ENCODE measurements around the gene NPEPL1. TPM values are rescaled to one million over a fixed set of nuclear protein-coding genes. Genes with fewer than 3 reads are reported as not detected.

The NPEPL1 gene
- total RNA-seq, 1 donor from 2014 or later, result 37.6 TPM

GRCh38 chr20:58675641-58676040 is 17.0 kb upstream of the NPEPL1 start:
- H3K9me3 Mint-ChIP-seq (ENCODE audit: unreplicated experiment), result no peaks in the 10 kb centered on the region
- no peaks in the 10 kb centered on the region for H3K27me3 Mint-ChIP-seq (ENCODE audit: unreplicated experiment)
- H3K36me3 Mint-ChIP-seq (ENCODE audit: low read depth, unreplicated experiment), result peaks cover 12% of the 10 kb centered on the region
- H3K27ac Mint-ChIP-seq (ENCODE audit: unreplicated experiment), result no peak overlapping the region
- no peak overlapping the region for H3K4me3 Mint-ChIP-seq (ENCODE audit: unreplicated experiment)
- no peaks in the 10 kb centered on the region for H3K4me1 Mint-ChIP-seq (ENCODE audit: unreplicated experiment)
- no peak for TF ChIP-seq CTCF (IDR thresholded peaks at IDR 0.05; ENCODE audit: unreplicated experiment)
- no peak for DNase-seq (ENCODE audit: low spot score)

- no peaks in the 10 kb centered on the region for H3K27me3 Mint-ChIP-seq (ENCODE audit: unreplicated experiment)
- peak overlapping the region; percentile 78 for H3K27ac Mint-ChIP-seq (ENCODE audit: unreplicated experiment)
- H3K4me3 Mint-ChIP-seq (ENCODE audit: unreplicated experiment), result no peak overlapping the region
- no peak for TF ChIP-seq CTCF (IDR thresholded peaks at IDR 0.05; ENCODE audit: unreplicated experiment)
- no peak for DNase-seq (ENCODE audit: low spot score)
- no peaks in the 10 kb centered on the region for H3K9me3 Mint-ChIP-seq (ENCODE audit: unreplicated experiment)
- H3K36me3 Mint-ChIP-seq (ENCODE audit: low read depth, unreplicated experiment), result peaks cover 12% of the 10 kb centered on the region
- H3K4me1 Mint-ChIP-seq (ENCODE audit: unreplicated experiment), result no peaks in the 10 kb centered on the region
Measured at GRCh38 chr20:58676161-58676560, 16.4 kb upstream of the NPEPL1 start.

GRCh38 chr20:58677079-58677604 is 15.5 kb upstream of the NPEPL1 start:
- Mint-ChIP-seq H3K36me3 (ENCODE audit: low read depth, unreplicated experiment) (peaks cover 12% of the 10 kb centered on the region), H3K9me3 (ENCODE audit: unreplicated experiment) (no peaks in the 10 kb centered on the region), H3K4me3 (ENCODE audit: unreplicated experiment) (no peak overlapping the region), H3K27me3 (ENCODE audit: unreplicated experiment) (no peaks in the 10 kb centered on the region), H3K27ac (ENCODE audit: unreplicated experiment) (no peak overlapping the region), H3K4me1 (ENCODE audit: unreplicated experiment) (no peaks in the 10 kb centered on the region)
- no peak for DNase-seq (ENCODE audit: low spot score)
- TF ChIP-seq CTCF (IDR thresholded peaks at IDR 0.05; ENCODE audit: unreplicated experiment), result no peak

- no peaks in the 10 kb centered on the region for H3K27me3 Mint-ChIP-seq (ENCODE audit: unreplicated experiment)
- H3K4me3 Mint-ChIP-seq (ENCODE audit: unreplicated experiment), result no peak overlapping the region
- H3K4me1 Mint-ChIP-seq (ENCODE audit: unreplicated experiment), result no peaks in the 10 kb centered on the region
- H3K27ac Mint-ChIP-seq (ENCODE audit: unreplicated experiment), result no peak overlapping the region
- no peak for TF ChIP-seq CTCF (IDR thresholded peaks at IDR 0.05; ENCODE audit: unreplicated experiment)
- no peak for DNase-seq (ENCODE audit: low spot score)
- peaks cover 12% of the 10 kb centered on the region for H3K36me3 Mint-ChIP-seq (ENCODE audit: low read depth, unreplicated experiment)
- H3K9me3 Mint-ChIP-seq (ENCODE audit: unreplicated experiment), result no peaks in the 10 kb centered on the region
Measured at GRCh38 chr20:58677808-58678207, 14.8 kb upstream of the NPEPL1 start.

- Mint-ChIP-seq H3K36me3 (ENCODE audit: low read depth, unreplicated experiment) (peaks cover 15% of the 10 kb centered on the region), H3K4me1 (ENCODE audit: unreplicated experiment) (no peaks in the 10 kb centered on the region), H3K4me3 (ENCODE audit: unreplicated experiment) (no peak overlapping the region), H3K27ac (ENCODE audit: unreplicated experiment) (no peak overlapping the region), H3K9me3 (ENCODE audit: unreplicated experiment) (no peaks in the 10 kb centered on the region), H3K27me3 (ENCODE audit: unreplicated experiment) (no peaks in the 10 kb centered on the region)
- TF ChIP-seq CTCF (IDR thresholded peaks at IDR 0.05; ENCODE audit: unreplicated experiment), result no peak
- DNase-seq (ENCODE audit: low spot score), result no peak
Measured at GRCh38 chr20:58678806-58679205, 13.8 kb upstream of the NPEPL1 start.

All from endothelial cell (in vitro differentiated cells).